Measurements from ENCODE around the gene RILPL1.

DNA sequence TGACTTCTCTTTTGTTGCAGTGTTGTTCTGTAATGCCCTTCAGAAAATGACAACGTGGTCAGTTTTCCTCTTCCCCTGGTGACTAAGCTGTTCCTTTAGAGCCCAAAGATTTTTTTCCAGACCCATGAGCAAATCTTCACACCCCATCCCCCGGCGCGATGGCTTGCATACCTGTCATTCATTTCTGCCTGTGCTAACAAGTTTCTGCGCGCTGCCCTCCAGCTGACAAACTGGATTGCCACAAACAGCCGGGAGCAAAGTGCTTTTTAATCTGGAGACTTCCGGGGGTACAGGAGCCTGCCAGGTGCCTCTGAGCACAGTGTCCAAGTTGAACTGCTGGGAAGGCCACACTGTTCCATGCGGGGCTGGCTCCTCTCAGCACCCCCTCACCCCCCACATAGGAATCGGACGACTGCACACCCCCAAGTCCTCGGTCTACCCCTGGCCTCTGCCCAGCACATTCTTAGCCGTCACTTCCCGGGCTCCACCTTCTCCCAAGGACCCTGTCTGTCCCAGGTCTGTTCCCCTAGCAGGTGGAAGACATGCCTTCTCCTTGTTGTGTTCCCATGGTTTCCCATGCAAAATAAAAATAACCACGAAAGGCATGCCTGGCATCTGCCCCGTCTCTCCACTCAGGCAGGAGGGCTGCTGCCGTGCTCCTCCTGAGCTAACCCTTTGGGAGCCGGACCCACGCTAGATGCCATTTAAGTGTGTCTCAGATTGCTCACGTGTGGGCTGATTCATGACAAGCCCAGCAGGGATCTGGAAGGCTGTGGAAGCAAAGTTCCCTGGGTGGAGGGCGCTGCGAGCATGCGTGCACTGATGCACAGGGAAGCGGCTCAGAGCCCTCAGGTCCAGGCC is 14.1 kb downstream of the RILPL1 start:
- TF ChIP-seq, protein P1, sequence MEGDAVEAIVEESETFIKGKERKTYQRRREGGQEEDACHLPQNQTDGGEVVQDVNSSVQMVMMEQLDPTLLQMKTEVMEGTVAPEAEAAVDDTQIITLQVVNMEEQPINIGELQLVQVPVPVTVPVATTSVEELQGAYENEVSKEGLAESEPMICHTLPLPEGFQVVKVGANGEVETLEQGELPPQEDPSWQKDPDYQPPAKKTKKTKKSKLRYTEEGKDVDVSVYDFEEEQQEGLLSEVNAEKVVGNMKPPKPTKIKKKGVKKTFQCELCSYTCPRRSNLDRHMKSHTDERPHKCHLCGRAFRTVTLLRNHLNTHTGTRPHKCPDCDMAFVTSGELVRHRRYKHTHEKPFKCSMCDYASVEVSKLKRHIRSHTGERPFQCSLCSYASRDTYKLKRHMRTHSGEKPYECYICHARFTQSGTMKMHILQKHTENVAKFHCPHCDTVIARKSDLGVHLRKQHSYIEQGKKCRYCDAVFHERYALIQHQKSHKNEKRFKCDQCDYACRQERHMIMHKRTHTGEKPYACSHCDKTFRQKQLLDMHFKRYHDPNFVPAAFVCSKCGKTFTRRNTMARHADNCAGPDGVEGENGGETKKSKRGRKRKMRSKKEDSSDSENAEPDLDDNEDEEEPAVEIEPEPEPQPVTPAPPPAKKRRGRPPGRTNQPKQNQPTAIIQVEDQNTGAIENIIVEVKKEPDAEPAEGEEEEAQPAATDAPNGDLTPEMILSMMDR (IDR thresholded peaks at IDR 0.05; ENCODE audit: poor library complexity) = no peak
- no peak for TF ChIP-seq EZH2 (IDR thresholded peaks at IDR 0.05; ENCODE audit: borderline replicate concordance)

All from hepatocyte (in vitro differentiated cells).